Dendritic cell treated with granulocyte-macrophage colony-stimulating factor and Interleukin-4, amounts not matched to agents 40 ng/mL and 50 ng/mL, for 4 days (primary cell): ENCODE data around the gene NLRP6.

ENCODE experiments used
- H3K27ac Mint-ChIP-seq: one replicate; pipeline ENCODE4 v1.8.0; 2022; ENCODE audit warnings: mild to moderate bottlenecking, mixed read lengths
- H3K27me3 Mint-ChIP-seq: one replicate; pipeline ENCODE4 v1.8.0; 2022; ENCODE audit warnings: mild to moderate bottlenecking, mixed read lengths
- H3K36me3 Mint-ChIP-seq: one replicate; pipeline ENCODE4 v1.8.0; 2022; ENCODE audit warnings: low read depth, mixed read lengths
- H3K4me1 Mint-ChIP-seq: one replicate; pipeline ENCODE4 v1.8.0; 2022; ENCODE audit warnings: low read depth, mixed read lengths
- H3K4me3 Mint-ChIP-seq: one replicate; pipeline ENCODE4 v1.8.0; 2022; ENCODE audit warnings: mild to moderate bottlenecking, moderate library complexity, mixed read lengths
- H3K9me3 Mint-ChIP-seq: one replicate; pipeline ENCODE4 v1.8.0; 2022; ENCODE audit warnings: mixed read lengths
- intact Hi-C: fragments of 100-400 bp; cut with micrococcal nuclease; formaldehyde crosslinking; loops from one replicate; pipeline ENCODE4 v1.15.0; 2022

Gene NLRP6

DNA sequence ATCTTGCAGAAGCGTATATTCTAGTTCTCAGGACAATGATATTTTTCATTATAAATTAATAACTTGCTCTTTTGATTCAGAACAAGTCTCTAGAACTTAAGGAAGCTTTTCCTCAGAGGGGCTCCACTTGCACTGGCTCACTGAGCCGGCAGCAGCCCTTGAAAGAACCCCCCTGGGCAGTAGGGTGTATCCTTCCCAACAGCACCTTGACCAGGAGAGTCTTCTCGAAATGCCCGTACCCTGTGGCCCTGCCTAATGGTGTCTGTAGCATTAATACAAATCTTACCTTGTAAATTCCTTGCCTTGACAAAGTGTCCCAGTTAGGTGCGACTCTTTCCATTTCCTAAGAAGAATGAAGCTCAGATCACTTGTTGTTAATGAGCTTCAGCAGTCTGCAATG is 27.9 kb upstream of the NLRP6 start:
- no peak overlapping the region for H3K4me3 Mint-ChIP-seq
- H3K36me3 Mint-ChIP-seq, result peaks cover 86% of the 10 kb centered on the region
- intact Hi-C loops, result loop anchor here (5.0 to 10.0 kb wide), 2 partner anchors 55 to 107 kb away; partner anchors contain the start of gene IFITM2
- peaks cover 9% of the 10 kb centered on the region for H3K4me1 Mint-ChIP-seq
- H3K27me3 Mint-ChIP-seq, result no peaks in the 10 kb centered on the region
- no peak overlapping the region for H3K27ac Mint-ChIP-seq
- no peaks in the 10 kb centered on the region for H3K9me3 Mint-ChIP-seq

DNA sequence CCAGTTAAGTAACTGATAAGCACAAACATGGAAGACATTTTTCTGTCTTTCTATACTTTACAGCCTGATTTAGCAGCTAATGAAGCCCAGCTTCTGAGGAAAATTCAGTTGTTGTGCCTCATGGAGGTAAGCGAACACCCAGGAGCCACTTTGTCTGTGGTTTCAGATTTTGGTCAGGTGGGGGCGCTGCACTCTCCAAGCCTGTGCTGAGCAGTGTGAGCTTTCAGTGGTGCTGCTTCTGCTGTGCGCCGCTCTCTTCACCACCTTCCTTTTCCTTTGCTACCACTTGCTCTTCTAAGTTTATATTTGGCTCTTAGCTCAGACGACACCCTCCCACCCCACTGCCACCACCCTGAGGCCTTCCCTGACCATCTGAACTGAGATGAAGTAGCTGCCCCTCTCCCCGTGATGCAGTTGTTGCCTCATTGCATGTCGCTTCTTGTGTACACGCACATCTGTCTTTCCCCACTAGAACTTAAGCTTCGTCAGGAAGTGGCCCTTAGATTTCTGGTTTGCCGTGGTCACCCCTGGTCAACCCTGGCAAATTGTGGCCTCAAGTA is 27.4 kb upstream of the NLRP6 start:
- Mint-ChIP-seq H3K4me3 (no peak overlapping the region), H3K27ac (no peak overlapping the region), H3K36me3 (peaks cover 80% of the 10 kb centered on the region), H3K27me3 (peaks cover 1% of the 10 kb centered on the region), H3K9me3 (no peaks in the 10 kb centered on the region), H3K4me1 (peaks cover 9% of the 10 kb centered on the region)
- intact Hi-C loops, result loop anchor here (5.0 to 10.0 kb wide), 2 partner anchors 54 to 106 kb away; partner anchors contain the start of gene IFITM2

DNA sequence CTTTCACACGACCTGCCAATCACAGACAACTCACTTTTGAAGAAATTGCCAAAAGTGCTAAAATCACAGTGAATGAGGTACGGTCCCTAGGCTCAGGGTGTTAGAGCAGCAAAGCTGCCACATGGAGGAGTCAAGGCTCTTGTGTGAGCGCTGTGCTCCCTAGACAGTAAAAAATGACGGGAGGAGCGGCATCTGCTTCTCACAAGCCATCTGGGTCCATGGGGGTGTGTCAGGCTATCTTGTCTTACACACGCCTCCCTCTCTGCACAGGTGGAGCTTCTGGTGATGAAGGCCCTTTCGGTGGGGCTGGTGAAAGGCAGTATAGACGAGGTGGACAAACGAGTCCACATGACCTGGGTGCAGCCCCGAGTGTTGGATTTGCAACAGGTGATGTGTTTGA is 26.7 kb upstream of the NLRP6 start:
- intact Hi-C loops, result loop anchor here (5.0 to 10.0 kb wide), 2 partner anchors 53 to 106 kb away; partner anchors contain the start of gene IFITM2
- no peak overlapping the region for H3K4me3 Mint-ChIP-seq

DNA sequence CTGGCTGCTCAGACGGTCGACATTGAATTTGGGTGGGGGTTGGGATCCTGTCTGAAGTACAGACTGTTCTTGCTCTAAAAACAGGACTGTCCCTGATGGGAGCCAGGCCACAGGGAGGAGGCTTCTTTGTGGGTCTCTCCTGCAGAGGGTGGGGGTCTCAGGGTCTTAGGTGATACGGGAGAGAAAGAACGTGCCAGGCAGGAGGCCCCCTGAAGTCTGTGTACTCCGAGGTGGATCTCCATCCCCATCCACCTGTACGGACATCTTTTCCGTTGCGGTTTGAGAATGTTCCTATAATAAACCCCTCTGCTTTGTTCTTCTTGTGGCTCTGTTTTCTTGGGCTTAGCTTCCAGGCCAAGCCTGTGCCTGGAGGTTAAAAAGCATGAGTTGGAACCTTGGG is 25.5 kb upstream of the NLRP6 start:
- Mint-ChIP-seq H3K27me3 (peaks cover 3% of the 10 kb centered on the region), H3K27ac (no peak overlapping the region), H3K4me1 (peaks cover 15% of the 10 kb centered on the region), H3K4me3 (no peak overlapping the region), H3K36me3 (peaks cover 62% of the 10 kb centered on the region), H3K9me3 (no peaks in the 10 kb centered on the region)
- intact Hi-C loops, result loop anchor here (5.0 to 10.0 kb wide), 2 partner anchors 52 to 105 kb away; partner anchors contain the start of gene IFITM2

More for the DNA sequence above, 26.7 kb upstream of the NLRP6 start:
- Mint-ChIP-seq H3K4me1 (peaks cover 9% of the 10 kb centered on the region), H3K36me3 (peaks cover 73% of the 10 kb centered on the region), H3K27ac (no peak overlapping the region), H3K9me3 (no peaks in the 10 kb centered on the region), H3K27me3 (peaks cover 3% of the 10 kb centered on the region)

DNA sequence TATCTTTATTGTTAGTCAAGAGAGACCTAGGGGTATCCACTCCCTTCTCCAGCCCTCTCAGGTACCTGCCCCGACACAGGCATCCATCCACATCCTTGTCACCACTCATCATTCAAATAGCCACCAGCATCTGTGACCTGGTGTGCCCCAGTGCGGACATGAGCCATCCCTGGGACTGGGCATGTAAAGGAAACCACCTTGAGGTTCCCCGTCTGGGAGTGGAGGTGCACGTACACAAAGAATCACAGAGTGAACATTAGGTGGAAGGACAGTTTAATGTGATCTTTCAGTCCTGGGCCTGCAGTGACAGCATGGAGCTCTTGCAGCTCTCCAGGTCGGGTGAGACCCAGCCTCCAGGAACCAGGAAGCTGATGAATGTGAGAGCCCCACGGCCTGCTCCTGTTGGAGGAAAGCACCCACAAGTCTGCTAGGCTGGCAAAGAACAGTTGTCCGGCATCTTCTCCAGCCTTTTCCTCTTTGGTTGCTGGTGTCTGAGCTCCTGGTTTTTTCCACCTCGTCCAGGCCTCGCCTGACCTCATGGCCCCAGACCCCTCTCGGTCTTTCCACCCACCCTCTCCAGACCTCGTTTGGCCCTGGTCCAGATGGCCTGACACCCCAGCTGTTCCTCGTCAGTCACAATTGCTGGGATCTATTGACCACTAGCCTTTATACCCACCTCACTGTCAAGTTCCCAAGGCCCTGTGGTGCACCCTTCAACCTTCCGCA is 24.9 kb upstream of the NLRP6 start:
- no peaks in the 10 kb centered on the region for H3K9me3 Mint-ChIP-seq
- peaks cover 15% of the 10 kb centered on the region for H3K4me1 Mint-ChIP-seq
- H3K4me3 Mint-ChIP-seq, result no peak overlapping the region
- H3K27ac Mint-ChIP-seq, result no peak overlapping the region
- peaks cover 7% of the 10 kb centered on the region for H3K27me3 Mint-ChIP-seq
- intact Hi-C loops, result loop anchor here (5.0 to 10.0 kb wide), 2 partner anchors 51 to 104 kb away; partner anchors contain the start of gene IFITM2
- H3K36me3 Mint-ChIP-seq, result peaks cover 55% of the 10 kb centered on the region

DNA sequence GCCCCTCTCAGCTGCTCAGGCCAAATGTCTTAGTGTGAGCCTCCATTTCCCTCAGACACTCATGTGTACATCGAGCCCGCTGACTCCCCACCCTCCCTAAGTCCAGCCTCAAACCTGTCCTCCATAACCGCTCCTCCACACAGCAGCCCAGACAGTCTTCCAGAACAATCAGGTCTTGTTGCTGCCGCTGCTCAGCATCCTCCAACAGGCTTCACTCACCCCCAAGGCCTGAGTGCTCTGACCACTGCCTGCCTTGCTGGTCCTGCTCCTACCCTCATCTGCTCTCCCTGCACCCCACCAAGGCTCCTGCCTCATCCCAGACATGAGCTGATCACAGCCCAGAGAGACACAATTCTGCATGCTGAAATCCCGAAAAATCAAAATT is 24.3 kb upstream of the NLRP6 start:
- no peak overlapping the region for H3K4me3 Mint-ChIP-seq
- no peak overlapping the region for H3K27ac Mint-ChIP-seq
- intact Hi-C loops, result loop anchor here (5.0 to 10.0 kb wide), 2 partner anchors 51 to 103 kb away; partner anchors contain the start of gene IFITM2
- peaks cover 8% of the 10 kb centered on the region for H3K27me3 Mint-ChIP-seq
- H3K9me3 Mint-ChIP-seq, result no peaks in the 10 kb centered on the region
- H3K4me1 Mint-ChIP-seq, result peaks cover 12% of the 10 kb centered on the region
- peaks cover 50% of the 10 kb centered on the region for H3K36me3 Mint-ChIP-seq

DNA sequence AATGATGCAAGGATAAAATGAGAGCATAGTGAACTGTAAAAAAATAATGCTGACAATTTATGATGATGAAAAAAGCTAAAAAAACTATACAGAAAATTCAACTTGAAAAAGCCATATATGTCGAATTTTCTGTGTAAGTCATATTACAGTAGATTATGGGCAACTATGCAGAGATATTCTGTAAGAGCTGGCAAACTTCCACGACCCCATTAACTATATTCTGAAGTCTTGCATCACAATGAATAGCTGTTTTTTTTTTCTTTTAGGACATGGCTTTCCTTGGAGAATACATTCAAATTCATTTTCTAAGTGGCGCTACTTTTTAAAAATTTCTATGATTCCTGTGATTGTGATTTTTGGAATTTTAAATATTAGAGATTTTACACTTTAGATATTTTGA is 23.0 kb upstream of the NLRP6 start:
- H3K27me3 Mint-ChIP-seq, result peaks cover 21% of the 10 kb centered on the region
- H3K4me1 Mint-ChIP-seq, result peaks cover 6% of the 10 kb centered on the region
- peaks cover 39% of the 10 kb centered on the region for H3K36me3 Mint-ChIP-seq
- H3K27ac Mint-ChIP-seq, result no peak overlapping the region
- H3K9me3 Mint-ChIP-seq, result no peaks in the 10 kb centered on the region
- intact Hi-C loops, result loop anchor here (10.0 kb wide), 1 partner anchor 50 kb away; the partner anchor contains the start of gene IFITM2
- H3K4me3 Mint-ChIP-seq, result no peak overlapping the region

DNA sequence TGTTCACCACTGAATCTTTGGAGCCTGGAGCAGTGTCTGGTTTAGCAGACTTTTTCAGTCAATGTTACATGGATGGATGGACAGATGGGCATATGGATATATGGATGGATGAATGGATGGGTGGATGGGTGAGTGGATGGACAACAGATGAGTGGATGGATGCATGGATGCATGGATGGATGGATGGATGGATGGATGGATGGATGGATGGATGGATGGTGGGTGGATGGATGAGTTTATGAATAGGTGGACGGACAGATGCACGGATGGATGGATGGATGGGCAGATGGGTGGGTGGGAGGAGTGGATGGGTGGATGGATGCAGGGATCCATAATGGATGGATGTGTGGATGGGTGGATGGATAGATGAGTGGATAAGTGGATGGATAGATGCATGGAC is 22.4 kb upstream of the NLRP6 start:
- Mint-ChIP-seq H3K27ac (no peak overlapping the region), H3K36me3 (peaks cover 34% of the 10 kb centered on the region), H3K4me1 (peaks cover 6% of the 10 kb centered on the region), H3K27me3 (peaks cover 21% of the 10 kb centered on the region), H3K9me3 (no peaks in the 10 kb centered on the region), H3K4me3 (no peak overlapping the region)
- intact Hi-C loops, result loop anchor here (10.0 kb wide), 1 partner anchor 49 kb away; the partner anchor contains the start of gene IFITM2

DNA sequence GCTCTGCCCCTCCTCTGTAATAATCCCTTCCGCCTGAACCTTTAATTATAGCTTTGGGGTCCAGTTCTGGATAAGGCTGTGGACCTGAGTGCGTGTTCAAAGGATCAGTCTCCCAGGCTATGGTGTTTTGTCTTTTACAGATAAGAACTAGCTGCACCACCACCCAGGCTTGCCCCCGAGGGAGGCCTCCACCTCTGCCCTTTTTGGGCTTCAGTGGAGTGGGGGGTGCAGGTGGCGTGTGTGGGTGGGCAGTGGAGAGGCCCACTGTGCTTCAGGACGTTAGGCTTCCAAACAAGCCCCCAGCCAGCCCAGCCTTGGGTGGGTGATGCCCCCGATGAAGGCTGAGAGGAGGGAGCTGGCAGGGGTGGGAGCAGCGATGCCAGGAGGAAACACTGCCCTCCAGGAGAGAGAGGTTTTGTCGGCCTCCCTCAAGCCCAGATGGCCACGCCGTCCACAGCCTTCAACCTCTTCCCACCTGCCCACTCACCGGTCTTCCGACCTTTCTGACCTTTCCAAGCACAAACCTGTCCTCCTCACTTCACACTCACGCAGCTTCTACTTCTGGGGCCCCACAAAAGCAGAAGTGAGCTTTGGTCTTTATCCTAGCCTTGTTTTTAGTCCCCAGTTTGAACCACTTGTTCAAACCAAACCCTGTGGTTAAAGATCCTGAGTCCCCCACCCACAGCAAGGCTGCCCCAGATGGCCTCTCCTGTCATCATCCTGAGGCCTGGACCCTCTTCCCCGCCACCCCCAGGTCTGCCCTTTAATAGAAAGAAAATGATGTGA is 21.1 kb upstream of the NLRP6 start:
- H3K27me3 Mint-ChIP-seq, result peaks cover 21% of the 10 kb centered on the region
- no peaks in the 10 kb centered on the region for H3K9me3 Mint-ChIP-seq
- intact Hi-C loops, result loop anchor here (10.0 kb wide), 1 partner anchor 48 kb away; the partner anchor contains the start of gene IFITM2
- peaks cover 6% of the 10 kb centered on the region for H3K4me1 Mint-ChIP-seq
- no peak overlapping the region for H3K4me3 Mint-ChIP-seq
- H3K27ac Mint-ChIP-seq, result no peak overlapping the region
- H3K36me3 Mint-ChIP-seq, result peaks cover 20% of the 10 kb centered on the region

DNA sequence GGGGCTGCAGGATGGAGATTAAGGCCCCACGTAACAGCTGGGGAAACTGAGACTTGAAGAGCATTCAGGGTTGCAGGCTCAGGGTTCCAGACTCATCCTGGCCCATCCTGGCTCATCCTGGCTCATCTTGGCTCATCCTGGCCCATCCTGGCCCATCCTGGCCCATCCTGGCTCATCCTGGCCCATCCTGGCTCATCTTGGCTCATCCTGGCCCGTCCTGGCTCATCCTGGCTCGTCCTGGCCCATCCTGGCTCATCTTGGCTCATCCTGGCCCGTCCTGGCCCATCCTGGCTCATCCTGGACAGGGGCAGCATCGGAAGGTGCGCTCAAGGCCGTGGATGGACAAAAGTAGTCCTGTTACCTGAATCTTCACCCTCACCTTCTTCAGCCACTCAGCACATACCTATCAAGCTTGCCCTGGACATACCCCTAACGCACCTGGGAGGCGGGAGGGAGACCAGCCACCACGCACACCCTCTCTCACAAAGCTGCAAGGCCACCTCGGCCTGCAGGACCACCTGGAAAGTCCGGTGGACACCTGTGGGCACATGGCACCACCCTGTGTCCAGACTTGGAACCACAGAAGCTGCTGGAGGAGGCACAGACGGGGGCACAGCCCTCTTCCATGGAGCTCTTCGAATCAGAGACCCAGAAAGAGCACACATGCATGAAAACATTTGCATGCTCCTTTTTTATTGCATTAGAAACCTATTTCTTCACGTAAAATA is 20.3 kb upstream of the NLRP6 start:
- H3K9me3 Mint-ChIP-seq, result no peaks in the 10 kb centered on the region
- no peak overlapping the region for H3K27ac Mint-ChIP-seq
- peaks cover 21% of the 10 kb centered on the region for H3K27me3 Mint-ChIP-seq
- intact Hi-C loops, result loop anchor here (10.0 kb wide), 1 partner anchor 47 kb away; the partner anchor contains the start of gene IFITM2
- H3K4me1 Mint-ChIP-seq, result peaks cover 6% of the 10 kb centered on the region
- H3K4me3 Mint-ChIP-seq, result no peak overlapping the region
- peaks cover 13% of the 10 kb centered on the region for H3K36me3 Mint-ChIP-seq

DNA sequence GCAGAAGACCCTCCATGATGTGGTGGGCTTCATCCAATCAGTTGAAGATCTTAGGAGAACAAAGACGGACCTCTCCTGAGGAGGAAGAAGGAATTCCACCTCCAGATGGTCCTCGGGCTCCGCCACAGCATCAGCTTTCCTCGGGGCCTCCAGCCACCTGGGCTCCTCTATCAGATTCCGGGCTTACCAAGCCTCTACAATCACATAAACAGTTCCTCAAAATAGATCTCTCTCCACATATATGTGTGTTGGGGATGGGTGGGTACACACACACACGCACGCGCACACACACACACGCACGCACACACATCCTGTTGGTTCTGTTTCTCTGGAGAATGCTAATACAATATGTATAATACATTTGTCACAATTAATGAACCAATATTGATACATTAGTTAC is 18.8 kb upstream of the NLRP6 start:
- Mint-ChIP-seq H3K4me3 (no peak overlapping the region), H3K36me3 (no peaks in the 10 kb centered on the region), H3K4me1 (peaks cover 6% of the 10 kb centered on the region), H3K27me3 (peaks cover 21% of the 10 kb centered on the region), H3K27ac (no peak overlapping the region), H3K9me3 (no peaks in the 10 kb centered on the region)
- intact Hi-C loops, result loop anchor here (10.0 kb wide), 1 partner anchor 45 kb away; the partner anchor contains the start of gene IFITM2

DNA sequence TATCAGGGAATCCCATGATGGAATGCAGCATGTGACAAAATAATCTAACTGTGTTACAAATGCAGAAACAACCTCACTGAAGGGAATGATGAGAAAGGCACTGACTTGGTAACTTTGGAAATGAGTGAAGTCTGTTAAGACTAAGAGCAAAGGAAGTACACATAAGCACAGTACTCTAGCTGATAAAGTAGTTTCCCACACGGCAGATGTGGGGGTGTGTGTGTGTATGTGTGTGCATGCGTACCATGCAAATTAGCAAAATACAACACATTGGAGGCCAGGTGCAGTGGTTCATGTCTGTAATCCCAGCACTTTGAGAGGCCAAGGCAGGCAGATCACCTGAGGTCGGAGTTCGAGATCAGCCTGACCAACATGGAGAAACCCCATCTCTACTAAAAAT is 16.6 kb upstream of the NLRP6 start:
- no peak overlapping the region for H3K4me3 Mint-ChIP-seq
- H3K4me1 Mint-ChIP-seq, result peaks cover 6% of the 10 kb centered on the region
- no peak overlapping the region for H3K27ac Mint-ChIP-seq
- H3K27me3 Mint-ChIP-seq, result peaks cover 17% of the 10 kb centered on the region
- no peaks in the 10 kb centered on the region for H3K36me3 Mint-ChIP-seq
- intact Hi-C loops, result no loop called here
- no peaks in the 10 kb centered on the region for H3K9me3 Mint-ChIP-seq
